Activated naive CD4-positive, alpha-beta T cell treated with anti-CD3 and anti-CD28 coated beads for 36 hours (primary cell): ENCODE measurements around the gene SPTBN4. TPM values are rescaled to one million over a fixed set of nuclear protein-coding genes. Genes with fewer than 3 reads are reported as not detected.
"Not testable (repeated sequence)": the region's sequence is repeated elsewhere in the genome, so short reads cannot be mapped to it uniquely, and the experiment has no call there.

Experiments
- CTCF ChIA-PET: fragments of 350-600 bp; sonication (Branson Sonifier 250); formaldehyde crosslinking; loops from one replicate; lab custom pipeline; 2021; ENCODE audit warnings: antibody characterized with exemption; lab: Charles Lee
- DNase-seq: peaks from one replicate; pipeline ENCODE4 v3.0.0-alpha.2; 2020
- H3K27ac Mint-ChIP-seq: one replicate; pipeline ENCODE4 v1.8.0; 2021; ENCODE audit warnings: mild to moderate bottlenecking, mixed read lengths
- H3K27me3 Mint-ChIP-seq: one replicate; pipeline ENCODE4 v1.8.0; 2021; ENCODE audit warnings: low read depth, mixed read lengths
- H3K36me3 Mint-ChIP-seq: one replicate; pipeline ENCODE4 v1.8.0; 2021; ENCODE audit warnings: low read depth, mixed read lengths
- H3K4me1 Mint-ChIP-seq: one replicate; pipeline ENCODE4 v1.8.0; 2021; ENCODE audit warnings: low read depth, mixed read lengths
- H3K4me3 Mint-ChIP-seq: one replicate; pipeline ENCODE4 v1.8.0; 2021; ENCODE audit warnings: mild to moderate bottlenecking, moderate library complexity, mixed read lengths
- H3K9me3 Mint-ChIP-seq: one replicate; pipeline ENCODE4 v1.8.0; 2021; ENCODE audit warnings: mixed read lengths
- intact Hi-C: fragments of 100-400 bp; cut with micrococcal nuclease; formaldehyde crosslinking; loops from one replicate; pipeline ENCODE4 v1.15.1; 2023
- total RNA-seq, 2 experiments: library from RNA; stranded (reverse); gene quantifications; one replicate each; pipeline ENCODE4 v1.2.3, GENCODE V29; 2021

Gene SPTBN4
- total RNA-seq, 2 experiments from 2014 or later = 0.91 to 1.1 TPM

DNA sequence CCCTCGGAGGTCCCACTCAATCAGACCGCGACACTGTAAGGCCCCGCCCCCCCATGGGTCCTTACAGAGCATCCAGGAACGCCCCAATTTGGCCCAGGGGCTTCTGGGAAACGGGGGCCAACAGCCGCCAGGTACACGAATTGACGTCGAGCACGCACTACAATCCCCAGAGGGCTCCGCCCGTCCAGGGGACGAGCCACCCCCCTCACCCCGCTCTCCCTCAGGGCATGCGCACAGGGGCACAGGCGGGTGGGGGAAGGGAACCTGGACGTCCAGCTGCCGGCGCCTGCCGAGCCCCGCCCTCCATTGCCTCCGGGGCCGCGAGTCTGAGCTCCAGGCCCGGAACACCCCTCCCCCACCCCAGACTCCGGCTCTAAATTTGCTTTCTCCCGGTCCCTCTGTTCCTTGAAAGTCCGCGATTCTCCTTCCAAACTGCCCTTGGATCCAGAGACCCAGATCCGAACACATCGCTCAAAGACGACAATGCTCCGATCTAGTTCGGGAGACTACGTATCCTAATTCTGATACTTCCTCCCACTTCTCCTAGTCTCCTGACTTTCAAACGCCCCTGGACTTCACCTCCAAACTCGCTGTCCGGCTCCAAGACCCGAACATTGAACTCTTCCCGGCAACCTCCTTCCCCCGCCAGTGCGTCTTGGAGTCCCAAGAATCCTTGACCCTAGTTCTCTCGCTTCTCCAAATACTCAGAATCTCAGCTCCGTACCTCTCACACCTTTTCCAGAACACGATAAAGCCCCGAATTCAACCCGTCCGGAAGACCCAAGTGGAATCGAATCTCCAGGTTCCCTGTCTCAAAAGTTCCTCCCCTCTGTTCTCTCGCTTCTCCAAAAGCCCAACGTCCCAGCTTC, 23.4 kb upstream of the SPTBN4 start:
- CTCF ChIA-PET = interaction anchor here (0.6 to 2.5 kb wide), 9 partner anchors 9 to 157 kb away, joined by 3 to 11 read pairs (median 4); partner anchors contain the start of genes BLVRB, LTBP4 and SERTAD1
- Mint-ChIP-seq H3K9me3 (no peaks in the 10 kb centered on the region), H3K36me3 (no peaks in the 10 kb centered on the region), H3K4me1 (peaks cover 19% of the 10 kb centered on the region), H3K4me3 (peak overlapping the region; percentile 97), H3K27me3 (no peaks in the 10 kb centered on the region), H3K27ac (peak overlapping the region; percentile 93)
- peak; percentile 100 for DNase-seq
- intact Hi-C loops = loop anchor here (1.0 to 5.0 kb wide), 12 partner anchors 10 to 354 kb away; partner anchors contain the start of genes ACTMAP, AKT2, BLVRB and C19orf47

- peak within 1 kb of the TSS; percentile 97 for H3K4me3 Mint-ChIP-seq
- no peaks in the 10 kb centered on the region for H3K27me3 Mint-ChIP-seq
- DNase-seq = peak; percentile 96
- peaks cover 19% of the 10 kb centered on the region for H3K4me1 Mint-ChIP-seq
- intact Hi-C loops = loop anchor here (1.0 to 5.0 kb wide), 15 partner anchors 11 to 353 kb away; partner anchors contain the start of genes ACTMAP, AKT2, BLVRB and C19orf47
- H3K9me3 Mint-ChIP-seq = no peaks in the 10 kb centered on the region
- CTCF ChIA-PET = interaction anchor here (1.5 to 2.5 kb wide), 4 partner anchors 18 to 41 kb away, joined by 4 to 11 read pairs (median 8); partner anchors contain the start of gene SERTAD1
- peak within 1 kb of the TSS; percentile 92 for H3K27ac Mint-ChIP-seq
- no peaks in the 10 kb centered on the region for H3K36me3 Mint-ChIP-seq
Measured at GRCh38 chr19:40444000-40444824, 22.6 kb upstream of the SPTBN4 start, which contains the start of gene SERTAD3. SERTAD3 (minus strand) TSS chr19:40444335; CDS start chr19:40442080, 2,255 bp downstream.

DNA sequence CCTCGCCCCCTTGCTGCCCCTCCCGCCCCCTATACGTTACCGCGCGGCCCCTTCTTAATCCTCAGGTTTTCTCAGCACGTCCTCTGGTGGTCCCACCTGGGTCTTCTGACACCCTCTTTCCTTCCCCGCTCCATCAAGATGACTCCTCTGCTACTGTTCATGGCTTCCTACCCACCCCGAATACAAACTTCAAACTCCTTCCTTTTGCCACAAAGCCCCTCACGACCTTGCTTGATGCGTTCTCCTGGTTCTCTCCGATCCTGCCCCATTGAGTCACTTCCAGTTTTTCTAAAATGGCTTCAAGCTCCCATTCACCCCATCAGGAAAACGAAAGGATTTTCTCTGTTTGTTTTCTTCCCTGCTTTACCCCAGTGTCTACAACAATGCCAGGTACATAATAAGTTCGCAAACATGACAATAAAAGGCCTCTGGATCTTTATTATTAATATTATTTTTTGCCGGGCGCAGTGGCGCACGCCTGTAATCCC, 21.9 kb upstream of the SPTBN4 start:
- H3K4me1 Mint-ChIP-seq = peaks cover 19% of the 10 kb centered on the region
- intact Hi-C loops = loop anchor here (1.0 to 5.0 kb wide), 5 partner anchors 24 to 352 kb away; partner anchors contain the start of genes ACTMAP, EGLN2 and SNRPA
- peaks cover 2% of the 10 kb centered on the region for H3K36me3 Mint-ChIP-seq
- CTCF ChIA-PET = no interaction called here
- H3K27ac Mint-ChIP-seq = peak overlapping the region; percentile 60
- H3K4me3 Mint-ChIP-seq = peak overlapping the region; percentile 97
- no peaks in the 10 kb centered on the region for H3K9me3 Mint-ChIP-seq
- H3K27me3 Mint-ChIP-seq = no peaks in the 10 kb centered on the region
- no peak for DNase-seq

GRCh38 chr19:40445780-40446262, 21.0 kb upstream of the SPTBN4 start:
- CTCF ChIA-PET = no interaction called here

GRCh38 chr19:40446263-40446784, 20.5 kb upstream of the SPTBN4 start:
- Mint-ChIP-seq H3K27ac (no peak overlapping the region), H3K4me3 (no peak overlapping the region), H3K9me3 (no peaks in the 10 kb centered on the region), H3K27me3 (no peaks in the 10 kb centered on the region), H3K36me3 (peaks cover 2% of the 10 kb centered on the region), H3K4me1 (peaks cover 14% of the 10 kb centered on the region)
- CTCF ChIA-PET = no interaction called here
- no peak for DNase-seq
- intact Hi-C loops = no loop called here

More at GRCh38 chr19:40445780-40446262, 21.0 kb upstream of the SPTBN4 start:
- no peak for DNase-seq
- H3K27ac Mint-ChIP-seq = no peak overlapping the region
- H3K4me3 Mint-ChIP-seq = peak overlapping the region; percentile 43
- H3K9me3 Mint-ChIP-seq = no peaks in the 10 kb centered on the region
- H3K36me3 Mint-ChIP-seq = peaks cover 2% of the 10 kb centered on the region
- intact Hi-C loops = no loop called here
- no peaks in the 10 kb centered on the region for H3K27me3 Mint-ChIP-seq
- H3K4me1 Mint-ChIP-seq = peaks cover 16% of the 10 kb centered on the region

- Mint-ChIP-seq H3K4me1 (peaks cover 3% of the 10 kb centered on the region), H3K4me3 (no peak overlapping the region), H3K27me3 (no peaks in the 10 kb centered on the region), H3K27ac (no peak overlapping the region), H3K36me3 (peaks cover 2% of the 10 kb centered on the region), H3K9me3 (no peaks in the 10 kb centered on the region)
- CTCF ChIA-PET = no interaction called here
- intact Hi-C loops = no loop called here
- no peak for DNase-seq
Measured at GRCh38 chr19:40449506-40449905, 17.3 kb upstream of the SPTBN4 start.

DNA sequence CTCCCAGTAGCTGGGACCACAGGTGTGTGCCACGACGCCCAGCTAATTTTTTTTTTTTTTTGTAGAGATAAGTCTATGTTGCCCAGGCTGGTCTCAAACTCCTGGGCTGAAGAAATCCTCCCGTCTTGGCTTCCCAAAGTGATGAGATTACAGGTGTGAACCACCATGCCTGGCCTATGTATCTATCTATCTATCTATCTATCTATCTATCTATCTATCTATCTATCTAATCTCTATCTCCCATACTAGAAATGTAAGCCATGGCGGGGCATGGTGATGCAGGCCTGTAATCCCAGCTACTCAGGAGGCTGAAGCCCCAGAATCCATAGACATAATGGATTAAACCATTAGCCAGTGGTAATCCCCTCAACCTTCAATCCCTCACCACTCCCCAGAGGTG, 16.1 kb upstream of the SPTBN4 start:
- no peak overlapping the region for H3K27ac Mint-ChIP-seq

DNA sequence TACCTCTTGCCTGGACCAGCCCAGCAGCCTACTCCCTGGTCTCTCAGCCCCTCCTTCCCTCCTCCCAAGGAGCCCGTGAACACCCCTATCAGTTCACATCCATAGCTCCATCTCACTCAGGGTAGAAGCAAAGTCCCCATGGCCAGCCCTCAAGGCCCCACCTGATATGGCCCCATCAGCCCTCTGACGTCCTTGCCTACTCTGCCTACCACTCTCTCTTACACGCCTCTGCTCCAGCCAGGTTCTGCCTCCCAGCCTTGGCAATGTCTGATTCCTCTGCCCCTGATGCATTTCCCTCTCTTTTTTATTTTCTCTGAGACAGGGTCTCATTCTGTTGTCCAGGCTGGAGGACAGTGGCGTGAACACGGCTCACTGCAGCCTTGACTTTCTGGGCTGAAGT, 14.8 kb upstream of the SPTBN4 start:
- Mint-ChIP-seq H3K4me1 (no peaks in the 10 kb centered on the region), H3K36me3 (peaks cover 3% of the 10 kb centered on the region), H3K9me3 (no peaks in the 10 kb centered on the region), H3K27me3 (no peaks in the 10 kb centered on the region), H3K27ac (no peak overlapping the region), H3K4me3 (no peak overlapping the region)
- no peak for DNase-seq
- CTCF ChIA-PET = interaction anchor here (0.6 kb wide), 1 partner anchor 206 kb away, joined by 4 read pairs; no protein-coding TSS in a partner anchor
- intact Hi-C loops = no loop called here

More for the DNA sequence above, 16.1 kb upstream of the SPTBN4 start:
- Mint-ChIP-seq H3K9me3 (no peaks in the 10 kb centered on the region), H3K4me3 (no peak overlapping the region), H3K36me3 (peaks cover 2% of the 10 kb centered on the region), H3K27me3 (no peaks in the 10 kb centered on the region), H3K4me1 (no peaks in the 10 kb centered on the region)
- intact Hi-C loops = no loop called here
- DNase-seq = no peak
- CTCF ChIA-PET = interaction anchor here (1.2 kb wide), 1 partner anchor 13 kb away, joined by 4 read pairs; no protein-coding TSS in a partner anchor

GRCh38 chr19:40453151-40453735, 13.6 kb upstream of the SPTBN4 start:
- DNase-seq = no peak
- peaks cover 3% of the 10 kb centered on the region for H3K36me3 Mint-ChIP-seq
- no peak overlapping the region for H3K4me3 Mint-ChIP-seq
- no peak overlapping the region for H3K27ac Mint-ChIP-seq
- H3K9me3 Mint-ChIP-seq = no peaks in the 10 kb centered on the region
- no peaks in the 10 kb centered on the region for H3K27me3 Mint-ChIP-seq
- CTCF ChIA-PET = interaction anchor here (1.1 to 1.7 kb wide), 2 partner anchors 10 to 11 kb away, joined by 3 to 9 read pairs; no protein-coding TSS in a partner anchor
- intact Hi-C loops = no loop called here
- H3K4me1 Mint-ChIP-seq = no peaks in the 10 kb centered on the region

- H3K36me3 Mint-ChIP-seq, H3K27ac Mint-ChIP-seq, H3K4me3 Mint-ChIP-seq, H3K4me1 Mint-ChIP-seq, intact Hi-C loops, H3K9me3 Mint-ChIP-seq, H3K27me3 Mint-ChIP-seq, DNase-seq: not testable (repeated sequence)
- CTCF ChIA-PET = interaction anchor here (1.7 kb wide), 1 partner anchor 11 kb away, joined by 9 read pairs; no protein-coding TSS in a partner anchor
Measured at GRCh38 chr19:40453943-40454342, 12.9 kb upstream of the SPTBN4 start.

GRCh38 chr19:40457048-40457447, 9.8 kb upstream of the SPTBN4 start:
- H3K9me3 Mint-ChIP-seq = no peaks in the 10 kb centered on the region
- H3K27ac Mint-ChIP-seq = no peak overlapping the region
- H3K4me3 Mint-ChIP-seq = no peak overlapping the region
- CTCF ChIA-PET = no interaction called here
- H3K36me3 Mint-ChIP-seq = peaks cover 1% of the 10 kb centered on the region
- H3K27me3 Mint-ChIP-seq = no peaks in the 10 kb centered on the region
- no peaks in the 10 kb centered on the region for H3K4me1 Mint-ChIP-seq
- intact Hi-C loops = no loop called here
- DNase-seq = no peak
